ENCODE results near the gene SAE1.

GRCh38 chr19:47241919-47242577 is 111.4 kb downstream of the SAE1 start:
- TF ChIP-seq CTCF (IDR thresholded peaks at IDR 0.05) (no peak), REST (IDR thresholded peaks at IDR 0.05; ENCODE audit: insufficient read depth in 1 of 2, low read depth in 2 of 2, low read length in 1 of 2) (no peak), SIN3A (IDR thresholded peaks at IDR 0.05; ENCODE audit: borderline replicate concordance, insufficient read depth, low read depth, low read length) (no peak), POLR2AphosphoS5 (IDR thresholded peaks at IDR 0.05; ENCODE audit: low read depth, low read length) (no peak), TCF7L2 (IDR thresholded peaks at IDR 0.05; ENCODE audit: low read depth, low read length) (no peak)

Data from Panc1 (cell line).